NCI-H2227 (cell line): ENCODE data around the gene SEC14L1.

Experiments
- DNase-seq: peaks from one replicate; lab custom pipeline; 2025; ENCODE audit not compliant: unreplicated experiment; lab: John Stamatoyannopoulos, UW

Gene SEC14L1

DNA sequence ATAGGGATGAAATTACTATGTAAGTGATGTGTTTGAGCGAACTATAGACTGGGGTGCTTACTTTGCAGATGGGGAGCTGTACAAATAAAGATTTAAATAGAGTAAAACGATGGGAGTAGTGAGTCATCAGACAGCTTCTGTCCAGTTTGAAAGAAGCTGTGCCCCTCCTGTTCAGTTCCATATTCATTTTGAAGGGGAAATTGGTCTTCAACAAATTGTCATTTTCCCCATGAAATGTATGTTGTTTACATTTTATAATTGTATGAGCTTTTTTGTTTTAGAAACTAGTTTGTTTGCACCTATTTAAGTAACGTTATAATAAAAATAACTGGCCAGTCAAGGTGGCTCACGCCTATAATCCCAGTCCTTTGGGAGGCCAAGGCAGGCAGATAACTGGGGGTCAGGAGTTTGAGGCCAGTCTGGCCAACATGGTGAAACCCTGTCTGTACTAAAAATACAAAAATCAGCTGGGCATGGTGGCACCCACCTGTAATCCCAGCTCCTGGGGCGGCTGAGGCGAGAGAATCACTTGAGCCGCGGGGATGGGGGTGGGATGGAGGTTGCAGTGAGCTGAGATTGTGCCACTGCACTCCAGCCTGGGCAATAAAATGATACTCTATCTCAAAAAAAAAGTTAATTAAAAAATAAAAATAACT, 20.2 kb downstream of the SEC14L1 start:
- no peak for DNase-seq

DNA sequence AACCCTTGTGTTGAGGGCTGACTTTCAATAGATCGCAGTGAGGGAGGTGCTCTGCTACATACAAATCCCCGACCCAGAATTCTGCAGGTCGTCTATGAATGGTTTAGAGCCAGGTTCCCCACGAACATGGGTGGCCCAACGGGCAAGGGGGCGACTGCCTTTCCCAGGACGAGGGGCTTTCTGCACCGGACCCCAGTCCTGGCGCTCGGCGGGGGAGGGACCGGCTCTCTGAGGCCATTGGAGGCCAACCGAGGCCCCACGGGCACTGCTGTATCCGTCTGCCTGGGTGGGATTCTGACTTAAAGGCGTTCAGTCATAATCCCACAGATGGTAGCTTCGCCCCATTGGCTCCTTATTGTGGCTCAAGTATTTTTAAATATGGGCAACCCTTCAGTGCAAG, 21.2 kb downstream of the SEC14L1 start:
- DNase-seq: no peak

GRCh38 chr17:77163001-77163400, 22.2 kb downstream of the SEC14L1 start:
- DNase-seq: no peak

- no peak for DNase-seq
These were observed 22.9 kb downstream of the SEC14L1 start for GRCh38 chr17:77163511-77164280.

DNA sequence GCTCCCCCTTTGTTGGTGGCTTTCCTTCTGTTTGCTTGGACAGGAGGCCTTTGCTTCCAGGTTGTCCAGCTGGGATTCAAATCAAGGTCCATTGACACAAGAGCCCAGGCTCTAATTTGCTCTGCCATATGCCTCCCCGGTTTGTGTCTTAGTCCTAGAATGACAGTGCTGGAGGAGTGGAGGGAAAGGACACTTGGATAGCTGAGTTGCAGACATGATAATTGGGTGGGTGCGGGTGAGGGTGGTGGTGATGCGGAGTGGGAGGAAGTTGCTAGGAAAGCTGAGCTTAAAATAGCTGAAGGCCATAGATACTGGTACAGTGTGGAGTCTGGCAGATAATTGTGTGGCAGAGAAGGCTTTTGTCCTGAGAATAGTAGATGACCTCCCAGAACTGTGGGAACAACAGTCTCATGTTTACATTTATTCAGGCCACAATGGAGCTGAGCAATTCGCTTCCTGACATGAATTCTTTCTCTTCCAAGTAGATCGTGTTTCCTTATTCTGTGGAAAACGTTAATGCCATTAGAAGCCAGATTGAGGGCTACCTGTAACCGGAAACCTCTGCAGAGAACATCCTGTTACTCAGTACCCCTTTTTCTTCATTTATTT, 23.8 kb downstream of the SEC14L1 start:
- DNase-seq: peak; percentile 63

DNA sequence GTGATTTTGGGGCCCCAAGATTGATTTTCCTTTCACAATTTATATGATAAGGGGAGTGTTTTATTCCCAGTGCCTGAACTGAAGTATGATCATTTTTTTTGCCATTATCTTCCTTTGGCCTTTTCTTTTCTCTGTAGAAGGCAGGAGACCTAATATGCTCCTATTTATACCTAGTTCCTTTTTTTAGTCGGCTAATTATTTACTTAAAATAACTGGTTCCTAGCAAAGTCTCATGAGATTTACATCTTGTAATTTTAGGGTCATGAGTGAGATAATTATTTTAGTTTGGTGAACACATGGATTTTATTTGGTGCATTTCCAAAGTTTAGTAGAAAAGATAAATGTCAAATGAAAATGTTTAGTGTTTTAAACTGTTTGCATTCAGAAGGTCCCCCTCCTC, 24.8 kb downstream of the SEC14L1 start:
- no peak for DNase-seq

GRCh38 chr17:77167472-77168306, 26.9 kb downstream of the SEC14L1 start:
- no peak for DNase-seq

GRCh38 chr17:77173104-77173503, 32.3 kb downstream of the SEC14L1 start:
- no peak for DNase-seq

- DNase-seq: peak; percentile 78
These were observed 34.3 kb downstream of the SEC14L1 start for GRCh38 chr17:77174928-77175661.

- no peak for DNase-seq
These were observed 36.4 kb downstream of the SEC14L1 start for GRCh38 chr17:77177002-77177741.

DNA sequence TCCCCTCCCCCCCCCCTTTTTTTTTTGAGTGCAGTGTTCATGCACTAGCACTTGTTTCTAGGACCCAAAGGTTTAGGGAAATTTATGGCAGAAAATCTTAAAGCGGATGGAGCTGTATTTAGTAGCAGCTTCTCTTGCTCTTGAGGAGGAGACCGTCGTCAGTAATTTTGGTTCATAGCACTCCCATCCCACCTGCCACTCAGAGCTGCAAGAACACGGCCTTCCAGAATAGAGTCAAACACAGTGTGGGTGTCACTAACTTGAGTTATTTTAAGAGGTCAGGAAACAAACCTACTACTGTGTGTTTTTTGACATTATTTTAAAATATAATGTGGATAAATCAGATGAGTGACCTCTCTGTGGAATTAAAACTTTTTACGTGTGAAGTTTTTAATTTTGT, 37.3 kb downstream of the SEC14L1 start:
- DNase-seq: no peak

- peak; percentile 49 for DNase-seq
These were observed 37.8 kb downstream of the SEC14L1 start for GRCh38 chr17:77178563-77178962.

DNA sequence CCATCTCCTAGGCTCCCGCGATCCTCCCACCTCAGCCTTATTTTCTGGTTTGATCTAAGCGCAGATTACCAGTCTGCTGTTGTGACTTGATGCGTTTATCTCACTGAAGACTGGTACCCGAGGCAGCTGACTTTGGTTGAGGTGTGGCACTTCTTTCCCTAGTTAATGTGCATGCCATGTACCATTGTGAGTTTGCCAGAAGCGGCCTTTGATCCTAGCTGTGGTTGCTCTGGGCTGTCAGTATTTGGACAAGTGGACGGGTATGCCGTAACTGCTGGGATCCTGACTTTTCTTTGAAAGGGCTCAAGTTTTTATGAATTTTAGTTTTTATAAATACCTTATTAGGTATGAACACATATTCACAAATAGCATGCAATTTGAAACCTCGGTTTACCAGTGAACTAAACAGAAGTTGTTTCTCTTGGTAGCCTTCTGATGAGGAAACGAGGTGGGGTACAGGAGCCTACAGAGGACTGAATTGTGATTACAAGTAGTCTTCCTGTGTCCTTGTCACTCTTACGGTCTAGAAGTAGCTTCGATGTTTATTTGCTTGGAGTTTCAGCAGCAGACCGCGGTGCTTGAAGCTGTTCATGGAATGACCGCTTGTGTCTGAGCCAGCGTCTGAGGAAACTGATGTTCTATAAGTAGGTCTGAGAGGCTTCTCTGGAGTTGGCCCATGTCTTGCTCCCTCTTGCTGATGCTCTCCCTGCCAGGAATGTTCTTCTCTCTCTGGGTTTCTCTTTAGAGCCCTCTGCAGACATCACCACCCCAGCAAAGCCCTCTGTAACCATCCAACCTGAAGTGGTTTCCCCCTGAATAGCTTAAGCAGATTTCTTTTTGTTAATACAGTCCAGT, 40.0 kb downstream of the SEC14L1 start:
- DNase-seq: no peak

DNA sequence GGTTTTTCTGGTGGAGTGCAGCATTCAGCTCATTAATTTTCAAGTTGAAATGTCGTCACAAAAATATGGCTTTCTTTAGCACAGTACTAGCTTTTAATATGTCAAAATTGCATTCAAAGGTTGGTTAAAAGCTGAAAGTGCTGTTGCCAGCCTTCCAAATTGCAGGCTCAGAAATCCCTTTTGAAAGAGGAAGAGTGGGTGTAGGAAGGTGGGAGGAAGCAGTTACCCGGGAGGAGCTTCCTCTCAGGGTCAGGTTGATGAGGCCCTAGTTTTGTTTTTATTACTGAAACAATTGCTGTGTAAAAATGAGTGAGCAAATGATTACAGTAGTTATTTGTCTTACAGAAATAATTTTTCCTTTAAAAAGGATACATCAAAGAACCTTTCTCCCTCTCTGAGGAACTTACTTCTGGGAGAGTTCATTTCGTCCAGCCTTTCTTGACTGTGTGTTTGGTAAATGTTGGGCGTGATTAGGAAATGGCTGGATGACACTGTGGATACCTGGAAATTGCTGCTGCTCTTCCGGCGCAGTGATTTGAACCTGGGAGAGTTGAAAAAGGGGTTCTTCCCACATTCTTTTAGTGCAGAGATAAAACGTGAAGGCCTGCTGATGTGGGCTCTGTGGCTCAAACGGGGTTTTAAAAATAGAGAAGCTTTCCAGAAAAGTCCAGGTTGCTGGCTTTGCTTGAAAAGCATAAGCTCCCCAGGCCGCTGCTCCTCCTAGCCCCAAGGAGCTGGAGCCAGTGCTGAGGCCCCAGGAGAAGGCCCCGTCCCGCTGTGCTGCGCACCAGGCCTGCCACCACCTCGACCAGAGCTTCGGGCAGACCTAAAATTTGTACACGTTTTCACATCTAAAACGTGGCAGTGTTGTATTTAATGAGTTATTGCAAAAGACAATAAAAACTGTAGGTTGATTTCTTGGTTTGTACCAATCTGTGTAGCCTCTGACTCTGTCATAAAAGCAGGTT, 41.7 kb downstream of the SEC14L1 start:
- DNase-seq: no peak

- DNase-seq: no peak
These were observed 43.7 kb downstream of the SEC14L1 start for GRCh38 chr17:77184474-77184873.

DNA sequence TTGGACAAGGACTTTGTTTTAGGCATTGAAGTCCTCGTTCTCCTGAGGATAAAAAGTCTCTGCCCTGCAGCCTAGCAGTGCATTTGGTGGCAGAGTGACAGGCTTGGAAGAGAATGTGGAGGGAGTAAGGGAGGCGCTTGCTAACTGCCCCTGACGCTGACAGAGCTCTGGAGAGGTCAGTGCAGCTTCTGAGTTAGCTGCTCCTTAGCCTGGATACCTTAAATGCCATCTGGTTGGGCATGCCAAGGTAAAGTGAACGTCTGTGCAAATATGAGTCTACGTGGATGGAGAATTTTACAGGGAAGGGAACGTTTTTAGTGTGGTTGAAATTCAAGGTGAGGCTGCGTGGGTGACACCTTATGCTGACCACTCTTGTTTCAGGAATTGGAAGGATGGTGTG, 44.4 kb downstream of the SEC14L1 start:
- DNase-seq: no peak

DNA sequence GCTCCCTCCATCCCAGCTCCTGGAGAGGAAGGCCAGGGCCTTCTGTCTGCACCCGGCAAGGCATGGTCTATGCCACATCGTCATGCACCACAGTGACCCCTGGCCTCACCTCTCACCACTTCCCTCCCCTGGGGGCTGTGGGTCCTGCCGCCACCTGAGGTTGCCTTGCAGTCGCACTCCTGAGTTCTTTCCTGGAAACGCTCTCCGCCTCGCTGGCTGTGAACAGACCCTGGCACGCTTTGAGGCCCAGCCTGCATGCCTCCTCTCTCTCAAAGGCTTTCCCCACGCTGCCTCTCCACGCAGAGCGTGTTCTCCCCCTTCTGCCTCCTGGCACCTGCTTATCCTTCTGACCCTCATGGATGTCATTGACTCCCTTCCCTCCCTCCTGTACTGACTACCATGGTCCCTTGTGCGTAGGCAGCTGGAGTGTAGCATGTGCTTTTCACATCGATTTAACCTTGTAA, 45.4 kb downstream of the SEC14L1 start:
- no peak for DNase-seq
